GM19025 (cell line): Measurements from ENCODE around the gene MPND.
A peak's percentile ranks its signal among the peaks of the same experiment; 100 is the strongest.

ENCODE experiments used
- ATAC-seq: cut with Tn5 transposase; IDR thresholded peaks from one replicate; pipeline ENCODE4 v1.9.1; 2021; ENCODE audit warnings: mild to moderate bottlenecking, low read depth, moderate library complexity; ENCODE audit not compliant: unreplicated experiment

MPND gene

GRCh38 chr19:4375164-4376027, 32.0 kb downstream of the MPND start:
- peak; percentile 54 for ATAC-seq

DNA sequence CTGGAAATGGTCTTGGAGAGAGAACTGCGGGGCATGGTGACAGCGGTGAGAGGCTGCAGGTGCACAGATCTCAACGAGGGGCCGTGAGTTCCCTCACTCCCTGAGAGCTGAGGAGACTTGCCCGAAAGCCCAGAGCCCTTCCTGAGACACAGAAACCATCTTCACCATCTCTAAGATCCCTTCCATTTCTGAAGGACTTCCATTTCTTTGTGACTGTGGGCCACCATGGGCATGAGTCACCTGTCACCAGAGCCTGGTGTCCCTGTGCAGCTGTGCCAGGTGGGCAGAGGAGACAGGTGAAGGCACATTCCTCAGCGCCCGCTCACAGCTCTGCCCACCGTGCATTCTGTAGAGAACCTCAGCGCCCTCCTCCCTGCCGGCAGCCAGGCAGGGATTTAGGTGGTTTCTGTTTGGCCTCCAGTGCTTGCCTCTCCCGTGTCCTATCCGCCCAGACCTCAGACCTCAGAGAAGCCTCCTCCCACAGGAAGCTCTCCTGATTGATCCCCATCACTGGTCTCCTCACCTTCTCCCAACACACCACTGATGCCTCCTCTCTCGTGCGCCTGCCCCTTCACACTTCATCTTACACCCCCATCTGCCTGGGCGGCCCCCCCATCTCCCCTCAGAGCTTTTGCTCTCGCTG, 32.8 kb downstream of the MPND start:
- ATAC-seq = peak; percentile 14

DNA sequence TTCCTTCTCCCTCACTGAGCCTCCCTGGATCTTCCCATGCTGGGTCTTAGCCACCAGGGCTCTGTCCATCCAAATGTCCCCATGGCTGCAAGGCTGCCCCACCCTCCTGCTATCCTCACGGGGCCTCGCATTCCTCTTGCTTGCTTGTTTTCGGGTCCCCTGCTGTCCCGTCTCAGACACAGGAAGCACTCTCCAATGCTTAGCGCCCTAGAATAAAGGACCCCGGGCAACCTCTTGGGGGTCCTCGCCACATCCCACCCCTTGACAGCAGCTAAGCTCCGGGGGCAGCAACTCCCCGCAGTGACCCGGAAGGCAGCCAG, 33.3 kb downstream of the MPND start:
- ATAC-seq = no peak

- no peak for ATAC-seq
Measured at GRCh38 chr19:4376991-4377781, 33.8 kb downstream of the MPND start.

GRCh38 chr19:4378886-4379285, 35.5 kb downstream of the MPND start:
- ATAC-seq = no peak

DNA sequence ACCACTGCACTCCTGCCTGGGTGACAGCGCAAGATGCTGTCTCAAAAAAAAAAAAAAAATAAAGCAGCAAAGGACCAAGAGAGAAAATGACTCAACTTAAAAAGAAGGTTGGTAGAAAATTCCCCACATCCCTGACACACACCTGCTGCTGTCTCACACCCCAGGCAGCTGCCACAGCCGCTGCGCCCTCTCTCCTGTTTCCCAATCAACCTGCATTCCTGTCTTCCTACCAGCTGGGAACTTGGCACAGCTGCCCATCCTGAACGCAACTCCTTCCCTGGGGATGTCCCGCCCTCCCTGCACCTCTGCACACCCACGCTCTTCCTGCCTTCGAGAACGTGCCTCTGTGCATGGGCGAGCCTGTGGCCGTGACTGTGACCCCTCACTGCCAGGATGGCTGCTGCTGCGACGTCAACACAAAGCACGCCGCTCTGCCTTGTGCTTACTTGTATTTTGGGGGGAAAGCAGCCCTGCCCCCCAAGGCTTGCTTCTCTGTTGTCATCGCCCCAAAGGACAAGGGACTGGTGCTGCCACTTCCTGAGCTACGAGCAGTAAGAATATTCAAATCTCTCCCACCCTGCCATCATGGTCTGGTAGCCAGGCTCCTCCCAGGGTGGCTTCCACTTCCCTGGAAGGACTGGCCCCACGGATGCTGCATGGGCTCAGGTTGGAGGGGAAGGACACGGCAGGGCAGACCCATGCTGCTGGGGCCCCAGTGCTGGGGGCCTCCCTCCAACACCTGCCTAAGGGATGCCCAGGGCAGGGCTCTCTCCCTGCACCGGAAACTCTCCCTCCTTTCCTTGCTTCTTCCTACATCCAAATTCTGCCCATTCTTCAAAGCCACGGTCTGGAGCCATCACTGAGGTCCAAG, 36.3 kb downstream of the MPND start:
- ATAC-seq = no peak

DNA sequence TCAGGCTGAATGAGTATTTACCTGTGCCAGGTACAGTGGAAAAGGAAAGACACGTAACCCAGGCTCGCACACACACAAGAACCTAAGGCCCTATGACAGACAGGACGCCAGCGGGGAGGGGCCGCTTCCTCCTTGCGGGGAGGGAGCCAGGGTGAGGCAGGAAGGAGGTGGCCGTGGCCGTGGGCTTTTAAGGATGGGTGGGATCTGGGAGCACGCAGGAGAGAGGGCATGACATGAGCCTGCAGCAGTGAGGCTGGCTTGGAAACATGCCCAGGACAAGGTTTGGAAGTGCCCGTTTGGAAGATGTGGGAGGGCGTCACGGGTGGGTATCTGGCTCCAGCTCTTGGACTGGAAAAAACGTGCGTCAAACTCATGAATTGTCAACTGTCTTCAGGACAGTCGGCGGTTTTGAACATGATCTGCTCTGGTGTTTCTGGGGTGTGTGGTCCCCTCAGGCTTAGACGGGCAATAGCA, 36.9 kb downstream of the MPND start:
- no peak for ATAC-seq

- no peak for ATAC-seq
Measured at GRCh38 chr19:4385291-4386040, 42.1 kb downstream of the MPND start.

DNA sequence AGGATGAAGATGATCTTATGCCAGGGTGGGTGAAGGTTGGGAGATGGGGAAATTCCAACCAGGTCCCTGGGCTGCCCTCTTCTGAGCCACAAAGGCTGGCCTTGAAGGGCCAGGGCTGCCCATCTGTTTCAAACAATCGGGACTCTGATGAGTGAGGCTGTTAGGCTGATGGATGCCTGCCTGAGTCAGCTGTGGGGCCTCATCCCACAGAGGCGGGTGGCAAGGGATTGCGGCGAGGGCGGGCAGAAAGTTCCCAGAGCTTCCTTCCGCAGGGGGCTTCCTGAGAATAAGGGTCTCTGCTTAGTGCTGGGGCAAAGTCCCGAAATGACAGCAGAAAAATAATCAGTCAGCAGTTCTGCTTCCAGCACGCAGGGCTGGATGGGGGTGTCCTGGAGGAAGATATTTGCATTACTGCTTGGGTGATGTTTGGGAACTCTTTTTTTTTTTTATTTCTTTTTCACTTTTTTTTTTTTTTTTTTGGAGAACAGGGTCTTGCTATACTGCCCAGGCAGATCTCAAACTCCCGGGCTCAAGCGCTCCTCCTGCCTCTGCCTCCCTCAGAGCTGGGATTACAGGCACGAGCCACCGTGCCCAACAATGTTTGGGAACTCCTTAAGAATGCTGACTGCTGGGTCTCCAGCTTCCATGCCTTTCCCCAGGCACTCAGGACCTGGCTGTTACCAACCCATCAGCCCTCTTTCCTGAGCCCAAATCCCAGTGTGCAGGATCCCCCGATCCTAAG, 42.9 kb downstream of the MPND start:
- no peak for ATAC-seq

GRCh38 chr19:4388337-4389063, 45.1 kb downstream of the MPND start:
- ATAC-seq = no peak

GRCh38 chr19:4389064-4389375, 45.7 kb downstream of the MPND start:
- no peak for ATAC-seq

- ATAC-seq = no peak
Measured at GRCh38 chr19:4389511-4390016, 46.2 kb downstream of the MPND start.

DNA sequence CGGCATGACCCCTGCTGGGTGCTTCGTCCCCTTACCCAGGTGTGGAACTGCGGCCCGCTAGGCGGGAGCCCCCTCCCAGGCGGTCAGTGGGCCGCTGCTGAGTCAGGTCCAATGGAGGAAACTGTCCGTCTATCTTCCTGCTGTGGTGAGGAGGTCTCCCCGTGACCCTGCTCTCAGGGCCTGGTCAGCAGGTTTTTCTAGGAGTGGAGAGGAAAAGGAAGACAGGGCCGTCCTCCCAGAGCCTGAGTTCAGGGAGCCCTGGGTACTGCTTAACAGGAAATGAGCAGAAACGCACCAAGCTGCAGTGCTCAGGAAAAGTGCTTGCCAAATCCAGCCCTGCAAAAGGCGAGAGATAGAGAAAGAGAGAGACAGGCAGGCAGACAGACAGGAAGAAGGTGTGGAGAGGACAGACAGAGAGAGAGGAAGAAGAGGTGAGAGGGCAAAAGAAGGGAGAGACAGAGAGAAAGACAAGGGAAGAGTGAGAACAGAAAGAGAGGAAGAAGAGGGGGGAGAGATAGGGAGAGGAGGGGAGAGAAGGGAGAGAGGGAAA, 46.7 kb downstream of the MPND start:
- ATAC-seq = no peak

GRCh38 chr19:4390567-4391305, 47.4 kb downstream of the MPND start:
- ATAC-seq = no peak

DNA sequence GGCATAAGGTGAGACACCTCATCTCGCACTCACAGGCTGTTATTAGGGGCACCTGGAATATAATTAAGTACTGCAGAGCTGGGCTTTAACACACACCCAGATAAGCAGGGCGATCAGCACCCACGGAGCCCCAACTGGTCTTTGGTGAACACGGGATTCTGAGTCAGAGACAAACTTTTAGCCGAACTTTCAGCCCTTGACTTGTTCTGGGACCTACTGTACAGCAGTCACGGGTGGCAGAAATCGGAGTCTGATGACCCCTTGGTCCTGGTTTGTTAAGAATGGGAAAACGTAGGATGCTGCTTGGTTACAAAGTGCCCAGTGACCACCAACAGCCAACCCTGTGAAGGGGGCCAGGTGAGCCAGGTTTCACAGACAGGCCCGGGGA, 47.9 kb downstream of the MPND start:
- ATAC-seq = no peak

DNA sequence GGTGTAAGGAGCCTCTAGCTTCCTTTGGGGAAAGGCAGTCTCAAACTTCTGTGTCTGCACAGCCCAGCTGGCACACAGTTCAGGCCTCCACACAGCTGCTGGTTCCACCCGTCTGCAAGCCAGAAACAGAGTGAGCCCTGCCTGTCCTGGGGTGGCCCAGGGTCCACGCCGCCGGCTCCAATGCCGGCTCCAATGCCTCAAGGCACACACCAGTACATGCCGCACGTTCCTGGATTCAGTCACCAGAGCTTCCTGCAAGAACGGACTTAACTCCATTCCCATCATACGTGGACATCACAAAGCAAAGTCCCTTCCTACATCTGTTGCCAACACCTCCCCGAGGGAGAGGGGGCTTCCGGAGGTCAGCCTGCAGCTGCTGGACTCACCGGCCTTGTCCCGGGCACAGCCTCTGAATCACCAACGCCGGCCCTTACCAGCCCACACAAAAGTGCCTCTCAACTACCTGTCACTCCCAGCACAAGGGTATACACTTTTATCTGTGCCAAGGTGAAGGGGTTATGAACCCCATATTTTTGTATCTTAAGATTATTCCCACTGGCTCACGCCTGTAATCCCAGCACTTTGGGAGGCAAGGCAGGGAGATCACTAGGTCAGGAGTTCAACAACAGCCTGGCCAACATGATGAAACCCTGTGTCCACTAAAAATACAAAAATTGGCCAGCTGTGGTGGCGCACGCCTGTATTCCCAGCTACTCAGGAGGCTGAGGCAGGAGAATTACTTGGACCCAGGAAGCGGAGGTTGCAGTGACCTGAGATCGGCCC, 48.5 kb downstream of the MPND start:
- no peak for ATAC-seq
